Iris pigment epithelial cell (primary cell): Measurements from ENCODE around the gene DUT.

Experiments
- DNase-seq: peaks from one replicate; pipeline ENCODE4 v3.0.0-alpha.2; 2011; ENCODE audit warnings: low read depth

DUT gene

DNA sequence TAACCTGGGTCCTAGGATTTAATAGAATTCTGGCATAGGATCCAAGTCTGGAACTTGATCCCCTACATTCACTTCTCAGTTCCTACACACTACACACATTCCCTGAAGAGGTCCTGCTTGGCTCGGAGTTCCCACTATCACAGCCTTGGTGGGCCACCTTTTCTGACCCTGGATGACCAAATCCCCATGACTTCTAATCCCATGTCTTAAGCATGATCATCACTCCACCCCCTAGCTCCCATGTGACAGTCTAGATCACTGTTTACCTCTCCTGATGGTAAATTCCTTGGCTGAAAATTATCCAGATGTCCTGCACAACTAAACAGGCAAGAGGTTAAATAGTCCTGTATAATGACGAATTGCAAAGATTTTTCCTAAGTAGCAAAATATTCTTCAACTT, 40.3 kb downstream of the DUT start:
- no peak for DNase-seq

DNA sequence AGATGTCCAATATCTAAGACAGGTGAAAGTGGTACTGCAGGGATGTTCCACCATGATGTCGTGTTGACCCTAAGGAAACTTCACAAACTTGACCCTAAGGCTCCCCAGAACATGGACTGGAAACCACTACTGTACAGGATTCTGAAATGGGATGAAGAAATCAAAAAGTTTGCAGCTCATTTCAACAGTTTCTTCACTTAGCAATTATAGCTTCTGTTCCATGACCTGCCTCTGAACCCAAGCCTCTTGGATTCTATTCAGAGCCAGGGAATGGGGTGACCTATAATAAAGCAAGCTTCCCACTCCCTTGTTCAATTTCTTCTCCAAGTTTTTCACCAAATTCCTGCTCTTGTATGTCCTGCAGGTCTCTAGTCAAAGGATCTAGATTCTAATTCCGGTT, 40.7 kb downstream of the DUT start:
- no peak for DNase-seq

DNA sequence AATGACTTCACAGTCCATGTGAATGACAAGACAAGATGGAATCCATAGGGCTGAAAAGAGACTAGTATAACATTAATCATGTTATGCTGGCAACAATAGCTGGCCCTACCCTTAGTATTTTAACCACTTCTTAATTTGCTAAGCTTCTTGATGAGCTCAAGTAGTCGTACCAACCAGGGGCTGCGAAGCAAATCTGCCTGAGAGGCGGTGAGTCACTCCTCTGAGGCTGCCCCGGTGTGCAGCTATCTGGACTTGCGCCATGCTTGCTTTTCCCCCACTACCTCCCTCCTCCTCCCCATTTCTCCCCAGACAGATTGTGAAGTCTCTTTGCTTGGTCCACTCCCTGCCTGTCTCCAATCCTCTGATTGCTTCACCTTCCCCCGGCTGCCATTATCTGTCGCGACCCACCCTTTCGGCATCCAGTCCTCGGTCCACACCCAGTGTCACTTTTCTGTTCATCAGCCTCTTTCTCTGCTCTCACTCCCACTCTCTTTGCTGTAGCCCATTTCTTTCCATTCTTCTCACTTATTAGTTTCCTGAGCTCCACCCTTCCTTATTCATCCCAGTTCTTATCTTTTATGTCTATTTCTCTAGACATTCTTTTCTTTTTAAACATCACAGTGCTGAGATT, 42.7 kb downstream of the DUT start:
- DNase-seq, result peak; percentile 95

DNA sequence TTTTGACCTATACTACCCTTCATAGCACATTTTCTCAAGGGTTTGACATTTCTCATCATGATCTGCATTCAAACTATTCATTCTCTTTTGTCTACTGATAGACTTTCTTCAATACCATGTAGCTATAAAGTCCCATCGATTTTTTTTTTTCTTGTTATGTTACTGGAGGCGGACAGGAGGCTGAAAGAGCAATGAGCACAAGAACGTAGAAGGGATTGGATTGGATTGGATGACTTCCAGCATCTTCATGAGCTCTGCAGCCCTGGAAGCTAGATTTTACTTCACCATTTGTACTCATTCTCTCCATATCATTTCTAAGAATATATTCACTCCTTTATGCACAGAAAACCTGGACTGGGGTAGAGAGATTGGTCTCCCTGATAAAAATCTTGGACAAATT, 43.2 kb downstream of the DUT start:
- DNase-seq, result peak; percentile 51

DNA sequence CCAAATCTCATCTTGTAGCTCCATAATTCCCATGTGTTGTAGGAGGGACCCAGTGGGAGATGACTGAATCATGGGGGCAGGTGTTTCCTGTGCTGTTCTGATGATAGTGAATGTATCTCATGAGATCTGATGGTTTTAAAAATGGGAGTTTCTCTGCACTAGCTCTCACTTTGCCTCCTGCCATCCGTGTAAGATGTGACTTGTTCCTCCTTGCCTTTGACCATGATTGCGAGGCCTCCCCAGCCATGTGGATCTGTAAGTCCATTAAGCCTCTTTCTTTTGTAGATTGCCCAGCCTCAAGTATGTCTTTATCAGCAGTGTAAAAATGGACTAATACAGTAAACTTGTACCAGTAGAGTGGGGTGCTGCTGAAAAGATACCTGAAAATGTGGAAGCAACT, 44.5 kb downstream of the DUT start:
- no peak for DNase-seq

DNA sequence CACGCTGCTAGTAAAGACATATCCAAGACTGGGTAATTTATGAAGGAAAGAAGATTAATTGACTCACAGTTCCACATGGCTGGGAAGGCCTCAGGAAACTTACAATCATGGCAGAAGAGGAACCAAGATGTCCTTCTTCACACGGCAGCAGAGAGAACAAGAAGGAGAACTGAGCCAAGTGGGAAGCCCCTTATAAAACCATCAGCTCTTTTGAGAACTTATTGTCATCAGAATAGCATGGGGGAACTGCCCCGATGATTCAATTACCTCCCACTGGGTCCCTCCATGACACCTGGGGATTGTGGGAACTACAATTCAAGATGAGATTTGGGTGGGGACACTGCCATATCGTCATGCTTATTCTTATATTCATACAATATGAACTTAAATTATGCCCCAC, 49.0 kb downstream of the DUT start:
- no peak for DNase-seq

DNA sequence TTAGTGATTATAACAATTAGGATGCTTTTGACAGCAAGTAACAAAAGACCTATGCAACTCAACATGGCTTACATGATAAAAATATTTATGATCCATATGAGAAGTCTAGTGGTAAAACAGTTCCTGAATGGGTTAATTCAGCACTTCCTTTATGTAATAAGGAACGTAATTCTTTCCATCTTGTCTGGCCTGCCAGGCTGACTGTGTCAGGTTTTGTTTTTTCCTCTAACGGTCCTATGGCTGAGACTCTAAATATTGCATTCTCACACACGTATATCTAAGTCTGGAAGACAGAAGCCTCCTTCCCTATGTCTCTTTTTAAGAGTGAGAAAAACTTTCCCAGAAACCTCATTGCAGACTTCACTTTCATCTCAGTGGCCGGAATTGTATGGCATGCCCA, 50.6 kb downstream of the DUT start:
- DNase-seq, result no peak

DNA sequence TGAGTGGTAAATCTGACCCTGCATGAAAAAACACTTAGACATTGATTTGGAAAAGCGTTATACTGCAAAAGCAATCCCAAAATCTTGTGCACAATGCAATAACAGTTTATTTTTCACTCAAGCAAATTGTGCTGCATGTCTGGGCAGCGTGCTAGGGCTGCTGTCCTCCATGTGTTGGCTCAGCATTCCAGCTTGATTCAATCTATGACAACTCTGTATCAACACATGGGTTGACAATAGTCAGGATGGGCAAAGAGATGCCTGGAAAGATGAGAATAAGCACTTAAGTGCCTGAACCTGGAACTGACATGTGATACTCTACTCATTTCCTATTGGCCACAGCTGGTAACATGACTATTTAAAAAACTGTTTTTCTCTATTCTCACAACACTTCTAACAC, 51.8 kb downstream of the DUT start:
- DNase-seq, result no peak

DNA sequence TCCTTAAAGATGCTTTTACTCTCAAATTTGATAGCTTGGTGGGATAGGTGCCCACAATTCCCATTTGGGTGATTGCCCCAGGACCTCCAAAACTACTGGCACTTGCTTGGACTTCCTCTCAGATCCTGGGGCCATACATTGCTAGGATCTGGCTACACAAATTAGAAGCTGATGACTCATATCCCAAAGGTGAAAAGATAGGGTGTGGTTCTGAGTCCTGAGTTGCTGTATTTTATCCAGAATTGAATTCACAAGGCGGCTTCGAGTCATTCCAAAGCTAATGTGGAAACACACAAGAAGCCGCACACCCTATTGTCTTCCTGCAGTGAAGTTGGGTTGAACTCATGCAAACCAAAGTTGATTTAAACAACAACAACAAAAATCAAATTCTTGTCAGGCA, 53.4 kb downstream of the DUT start:
- no peak for DNase-seq

DNA sequence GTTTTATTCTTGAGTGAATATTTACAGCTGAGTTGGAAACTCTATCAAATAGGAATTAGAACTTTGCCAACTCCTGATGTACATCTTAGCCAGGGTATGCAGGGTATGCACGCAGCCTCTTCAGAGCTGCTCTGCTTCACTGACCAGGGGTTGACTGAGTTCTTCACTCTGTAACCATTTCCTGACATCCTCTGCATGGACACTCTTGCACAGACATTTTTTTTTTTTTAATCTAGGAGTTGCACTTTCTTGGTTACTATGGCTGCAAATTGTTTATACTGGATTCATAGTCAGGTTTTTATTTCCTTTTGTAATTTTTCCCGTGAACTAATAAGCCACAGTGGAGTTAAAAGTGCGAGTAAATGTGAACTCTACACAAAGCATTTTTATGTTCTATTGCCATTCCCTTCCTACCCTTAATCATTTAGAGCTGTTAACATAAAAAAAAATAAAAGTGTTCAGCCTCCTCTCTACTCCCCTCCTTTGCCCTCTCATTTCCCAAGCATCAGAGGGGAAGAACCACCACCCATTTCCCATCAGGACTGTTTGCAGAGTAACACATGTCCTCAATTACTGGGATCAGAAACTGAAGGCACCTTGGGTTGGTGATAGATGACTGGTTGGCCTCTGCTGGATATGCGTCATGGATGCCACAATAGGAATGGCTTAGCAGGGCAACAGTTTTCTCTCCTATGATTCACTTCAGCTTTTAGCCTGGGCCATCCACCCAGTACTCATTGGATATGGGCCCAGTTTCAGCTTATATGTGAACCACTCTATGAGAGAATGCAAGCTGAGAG, 54.0 kb downstream of the DUT start:
- DNase-seq, result peak; percentile 79

DNA sequence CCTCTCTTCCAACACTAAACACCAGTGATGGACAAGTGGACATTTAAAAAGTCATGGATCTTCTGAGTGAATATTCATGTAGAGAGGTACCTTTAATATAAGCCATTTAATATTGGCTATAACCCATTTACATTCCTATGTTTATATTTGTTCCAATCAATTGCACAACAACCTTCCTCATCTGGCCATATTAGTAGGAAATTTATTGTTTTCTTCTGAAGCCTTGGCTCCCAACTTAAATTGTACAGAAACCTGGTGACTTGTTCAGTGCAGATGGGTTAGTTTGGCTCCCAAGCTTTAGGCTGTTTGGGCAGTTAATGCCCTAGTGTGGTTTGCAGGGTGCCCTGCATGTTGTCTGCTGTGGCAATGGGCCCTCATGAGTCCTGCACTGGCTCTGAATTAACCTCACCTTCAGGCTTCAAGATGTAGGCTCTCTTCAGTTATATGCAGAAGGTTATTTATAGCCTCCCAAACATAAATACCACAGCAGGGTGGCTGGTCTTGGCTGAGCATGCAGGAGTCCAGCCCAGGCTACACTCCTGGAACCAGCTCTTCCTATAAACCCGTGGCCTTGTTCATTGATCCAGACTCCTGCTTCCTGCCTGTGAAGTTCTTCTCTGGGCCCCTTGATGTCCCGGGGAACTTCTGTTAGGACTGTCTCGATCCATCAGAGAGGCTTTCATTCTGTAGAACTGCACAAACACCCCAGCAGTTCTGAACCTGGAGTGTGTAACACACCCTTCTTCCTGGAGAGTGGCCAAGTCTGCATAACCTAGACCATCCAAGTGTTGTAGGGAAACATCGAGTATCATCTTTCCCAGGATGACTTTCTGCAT, 57.0 kb downstream of the DUT start:
- peak; percentile 51 for DNase-seq

DNA sequence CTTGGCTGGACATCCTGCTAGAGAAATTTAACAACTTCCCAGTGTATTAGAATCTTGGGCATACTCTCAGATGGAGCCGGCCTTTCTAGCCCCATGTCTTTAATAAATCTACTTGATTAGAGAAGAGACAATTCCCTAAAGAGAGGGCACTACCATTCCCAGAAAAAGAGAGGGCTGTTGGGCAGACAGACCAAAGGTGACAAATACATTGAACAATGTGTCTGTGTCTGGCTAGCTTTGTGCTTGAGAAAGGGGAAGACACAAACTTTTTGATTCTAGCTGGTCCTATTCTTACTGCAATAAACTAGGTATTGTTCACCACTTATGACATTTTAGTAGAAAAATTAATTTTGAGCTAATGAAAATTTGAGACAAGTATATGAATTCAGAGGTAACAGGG, 57.7 kb downstream of the DUT start:
- no peak for DNase-seq

DNA sequence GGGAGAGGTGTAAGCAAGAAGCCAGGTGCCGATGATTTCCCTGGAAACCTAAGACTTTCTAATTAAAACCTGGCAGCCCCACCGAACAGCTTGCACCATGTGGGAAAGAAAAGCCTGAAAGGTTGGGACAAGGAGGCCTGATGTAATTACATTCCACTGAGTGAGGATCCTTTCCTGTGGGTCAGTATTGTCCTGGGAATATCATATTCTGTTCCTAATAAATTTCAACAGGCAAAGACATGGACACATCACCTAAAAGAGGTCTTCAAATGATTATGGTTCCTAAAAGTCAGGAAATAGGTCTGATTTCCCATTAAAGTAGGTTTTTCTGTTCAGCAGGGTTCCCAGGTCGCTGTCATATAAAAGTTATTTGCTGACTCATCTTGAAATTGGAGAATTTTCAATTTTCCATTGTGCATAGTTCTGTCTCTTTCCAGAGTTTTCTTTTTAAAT, 58.5 kb downstream of the DUT start:
- DNase-seq, result peak; percentile 63

DNA sequence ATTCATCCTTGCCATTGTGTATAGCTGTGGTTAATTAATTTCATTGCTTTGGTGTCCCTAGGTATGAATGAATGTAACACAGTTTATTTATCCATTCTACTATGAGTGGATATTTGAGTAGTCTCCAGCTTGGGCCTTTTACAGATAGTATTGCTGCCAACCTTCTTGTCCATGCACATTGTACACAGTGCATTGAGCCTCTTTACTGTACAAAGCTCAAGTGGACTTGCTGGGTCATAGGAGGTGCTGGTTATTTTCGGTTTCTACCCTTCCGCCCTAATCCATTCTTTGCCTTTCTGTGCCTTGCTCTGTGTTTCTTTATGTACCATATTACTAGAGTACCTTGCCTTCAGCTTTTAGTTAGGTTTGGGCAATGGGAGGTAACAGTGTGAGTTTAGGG, 60.7 kb downstream of the DUT start:
- DNase-seq, result no peak

DNA sequence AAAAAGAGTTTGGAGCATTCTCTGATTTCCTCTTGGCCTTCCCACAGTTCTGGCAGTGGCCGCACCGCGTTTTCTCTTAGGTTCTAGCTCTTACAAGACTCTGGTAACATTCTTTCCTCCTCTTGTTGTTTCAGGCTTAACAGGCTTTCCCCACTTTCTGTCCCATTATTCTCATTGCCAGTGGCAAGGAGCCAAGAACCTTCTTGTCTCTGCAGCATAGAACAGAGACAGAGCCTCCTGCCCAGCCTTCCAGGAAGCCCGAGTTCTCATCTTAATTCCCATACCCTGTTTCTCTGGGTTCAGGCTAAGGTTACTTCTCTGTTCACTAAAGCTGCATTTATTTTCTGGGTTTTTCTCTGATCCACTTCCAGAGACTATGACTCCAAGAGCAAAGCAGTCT, 61.1 kb downstream of the DUT start:
- peak; percentile 83 for DNase-seq
